ENCODE measurements around the gene TDRD15.

TDRD15 gene

GRCh38 chr2:21183306-21183705, 59.5 kb downstream of the TDRD15 start:
- no peak overlapping the region for H3K4me3 ChIP-seq (ENCODE audit: control insufficient read depth, low read depth, low read length)
- DNase-seq (ENCODE audit: low read depth), result no peak
- TF ChIP-seq, protein P1, sequence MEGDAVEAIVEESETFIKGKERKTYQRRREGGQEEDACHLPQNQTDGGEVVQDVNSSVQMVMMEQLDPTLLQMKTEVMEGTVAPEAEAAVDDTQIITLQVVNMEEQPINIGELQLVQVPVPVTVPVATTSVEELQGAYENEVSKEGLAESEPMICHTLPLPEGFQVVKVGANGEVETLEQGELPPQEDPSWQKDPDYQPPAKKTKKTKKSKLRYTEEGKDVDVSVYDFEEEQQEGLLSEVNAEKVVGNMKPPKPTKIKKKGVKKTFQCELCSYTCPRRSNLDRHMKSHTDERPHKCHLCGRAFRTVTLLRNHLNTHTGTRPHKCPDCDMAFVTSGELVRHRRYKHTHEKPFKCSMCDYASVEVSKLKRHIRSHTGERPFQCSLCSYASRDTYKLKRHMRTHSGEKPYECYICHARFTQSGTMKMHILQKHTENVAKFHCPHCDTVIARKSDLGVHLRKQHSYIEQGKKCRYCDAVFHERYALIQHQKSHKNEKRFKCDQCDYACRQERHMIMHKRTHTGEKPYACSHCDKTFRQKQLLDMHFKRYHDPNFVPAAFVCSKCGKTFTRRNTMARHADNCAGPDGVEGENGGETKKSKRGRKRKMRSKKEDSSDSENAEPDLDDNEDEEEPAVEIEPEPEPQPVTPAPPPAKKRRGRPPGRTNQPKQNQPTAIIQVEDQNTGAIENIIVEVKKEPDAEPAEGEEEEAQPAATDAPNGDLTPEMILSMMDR (conservative IDR thresholded peaks at IDR 0.05; ENCODE audit: control insufficient read depth, insufficient read depth, low read depth, low read length), result no peak

- TF ChIP-seq, protein P1 (conservative IDR thresholded peaks at IDR 0.05; ENCODE audit: control insufficient read depth, insufficient read depth, low read depth, low read length), result no peak
- DNase-seq (ENCODE audit: low read depth), result no peak
- H3K4me3 ChIP-seq (ENCODE audit: control insufficient read depth, low read depth, low read length), result no peak overlapping the region
Measured at GRCh38 chr2:21183726-21184125, 60.0 kb downstream of the TDRD15 start.

GRCh38 chr2:21191535-21191934, 67.8 kb downstream of the TDRD15 start:
- H3K4me3 ChIP-seq (ENCODE audit: control insufficient read depth, low read depth, low read length), result no peak overlapping the region
- no peak for DNase-seq (ENCODE audit: low read depth)
- TF ChIP-seq, protein P1 (conservative IDR thresholded peaks at IDR 0.05; ENCODE audit: control insufficient read depth, insufficient read depth, low read depth, low read length), result no peak

Measured in fibroblast of mammary gland (primary cell).